ENCODE measurements around the gene GIMAP4.

Gene GIMAP4

GRCh38 chr7:150567871-150568301 lies 696 bp downstream of the GIMAP4 start:
- Histone ChIP-seq H3K14ac (ENCODE audit: low read length) (no peak overlapping the region), H4K8ac (ENCODE audit: low read depth, low read length) (no peak overlapping the region), H4K91ac (ENCODE audit: low read depth, low read length, poor library complexity) (no peak overlapping the region), H2BK5ac (ENCODE audit: low read length) (no peak overlapping the region), H3K4ac (ENCODE audit: low read length) (no peak overlapping the region), H3K18ac (ENCODE audit: low read length) (no peak overlapping the region), H3K27me3 (ENCODE audit: control insufficient read depth in 3 of 3, insufficient read depth in 3 of 3, low read depth in 1 of 3, low read length in 3 of 3) (peaks cover 0 to 3% (median 0%) of the 10 kb centered on the region in 3 experiments), H2BK15ac (ENCODE audit: low read length) (no peak overlapping the region), H3K36me3 (replicated peaks in 1 of 2; ENCODE audit: control insufficient read depth in 2 of 2, insufficient read depth in 2 of 2, low read length in 2 of 2) (no peaks in the 10 kb centered on the region), H3K4me3 (ENCODE audit: low read length in 2 of 2) (no peak overlapping the region), H3K9me3 (replicated peaks in 1 of 2; ENCODE audit: control insufficient read depth in 2 of 2, insufficient read depth in 1 of 2, low read depth in 1 of 2, low read length in 2 of 2) (no peaks in the 10 kb centered on the region), H2AFZ (ENCODE audit: low read length) (no peak overlapping the region), H3K4me2 (ENCODE audit: insufficient read depth, low read length, poor library complexity, severe bottlenecking) (no peak overlapping the region), H3K9ac (ENCODE audit: low read depth, low read length, poor library complexity) (no peak overlapping the region), H3K23ac (ENCODE audit: low read depth, low read length, poor library complexity) (no peak overlapping the region), H2BK120ac (ENCODE audit: low read depth, low read length) (no peak overlapping the region), H3K27ac (replicated peaks; ENCODE audit: low read length) (no peak overlapping the region), H3K79me1 (ENCODE audit: low read depth, low read length) (no peaks in the 10 kb centered on the region), H2BK12ac (ENCODE audit: low read length) (no peak overlapping the region), H2AK5ac (ENCODE audit: low read depth, low read length) (no peak overlapping the region), H3K4me1 (ENCODE audit: control insufficient read depth in 2 of 2, insufficient read depth in 1 of 2, low read depth in 1 of 2, low read length in 2 of 2) (no peaks in the 10 kb centered on the region)
- WGBS, 2 donors (ENCODE audit: extremely low coverage in 2 of 2, insufficient read length in 2 of 2, insufficient replicate concordance in 1 of 2): no CpG with 5 or more reads among the region's 3 CpGs
- DNase-seq (ENCODE audit: low spot score): no peak

- H2AFZ ChIP-seq (ENCODE audit: low read length): no peak overlapping the region
- H2AK5ac ChIP-seq (ENCODE audit: low read depth, low read length): no peak overlapping the region
- H3K27ac ChIP-seq (replicated peaks; ENCODE audit: low read length): no peak overlapping the region
- no peak overlapping the region for H4K8ac ChIP-seq (ENCODE audit: low read depth, low read length)
- H3K14ac ChIP-seq (ENCODE audit: low read length): no peak overlapping the region
- H3K4me2 ChIP-seq (ENCODE audit: insufficient read depth, low read length, poor library complexity, severe bottlenecking): no peak overlapping the region
- peaks cover 0 to 2% (median 0%) of the 10 kb centered on the region in 3 experiments for H3K27me3 ChIP-seq (ENCODE audit: control insufficient read depth in 3 of 3, insufficient read depth in 3 of 3, low read depth in 1 of 3, low read length in 3 of 3)
- H3K79me1 ChIP-seq (ENCODE audit: low read depth, low read length): no peaks in the 10 kb centered on the region
- H2BK12ac ChIP-seq (ENCODE audit: low read length): no peak overlapping the region
- no peak for DNase-seq (ENCODE audit: low spot score)
- no peak overlapping the region for H2BK15ac ChIP-seq (ENCODE audit: low read length)
- no peaks in the 10 kb centered on the region for H3K4me1 ChIP-seq (ENCODE audit: control insufficient read depth in 2 of 2, insufficient read depth in 1 of 2, low read depth in 1 of 2, low read length in 2 of 2)
- H3K23ac ChIP-seq (ENCODE audit: low read depth, low read length, poor library complexity): no peak overlapping the region
- H4K91ac ChIP-seq (ENCODE audit: low read depth, low read length, poor library complexity): no peak overlapping the region
- no CpG with 5 or more reads among the region's 2 CpGs for WGBS, 2 donors (ENCODE audit: extremely low coverage in 2 of 2, insufficient read length in 2 of 2, insufficient replicate concordance in 1 of 2)
- H3K18ac ChIP-seq (ENCODE audit: low read length): no peak overlapping the region
- no peak overlapping the region for H3K4ac ChIP-seq (ENCODE audit: low read length)
- H3K4me3 ChIP-seq (ENCODE audit: low read length in 2 of 2): no peak overlapping the region
- H2BK120ac ChIP-seq (ENCODE audit: low read depth, low read length): no peak overlapping the region
- H2BK5ac ChIP-seq (ENCODE audit: low read length): no peak overlapping the region
- no peak overlapping the region for H3K9ac ChIP-seq (ENCODE audit: low read depth, low read length, poor library complexity)
- H3K9me3 ChIP-seq (replicated peaks in 1 of 2; ENCODE audit: control insufficient read depth in 2 of 2, insufficient read depth in 1 of 2, low read depth in 1 of 2, low read length in 2 of 2): no peaks in the 10 kb centered on the region
- H3K36me3 ChIP-seq (replicated peaks in 1 of 2; ENCODE audit: control insufficient read depth in 2 of 2, insufficient read depth in 2 of 2, low read length in 2 of 2): no peaks in the 10 kb centered on the region
Observed at GRCh38 chr7:150568714-150569113, 1.5 kb downstream of the GIMAP4 start.

GRCh38 chr7:150569245-150569955 lies 2.2 kb downstream of the GIMAP4 start:
- H3K4me2 ChIP-seq (ENCODE audit: insufficient read depth, low read length, poor library complexity, severe bottlenecking): no peak overlapping the region
- H3K18ac ChIP-seq (ENCODE audit: low read length): no peak overlapping the region
- no peak overlapping the region for H2BK5ac ChIP-seq (ENCODE audit: low read length)
- H4K8ac ChIP-seq (ENCODE audit: low read depth, low read length): no peak overlapping the region
- H2AFZ ChIP-seq (ENCODE audit: low read length): no peak overlapping the region
- H3K27ac ChIP-seq (replicated peaks; ENCODE audit: low read length): no peak overlapping the region
- 100% methylated on average over 1 of the region's 7 CpGs; no CpG with 5 or more reads in 1 of the 2 donors for WGBS, 2 donors (ENCODE audit: extremely low coverage in 2 of 2, insufficient read length in 2 of 2, insufficient replicate concordance in 1 of 2)
- H2BK120ac ChIP-seq (ENCODE audit: low read depth, low read length): no peak overlapping the region
- no peak overlapping the region for H2AK5ac ChIP-seq (ENCODE audit: low read depth, low read length)
- H3K23ac ChIP-seq (ENCODE audit: low read depth, low read length, poor library complexity): no peak overlapping the region
- no peak overlapping the region for H3K4me3 ChIP-seq (ENCODE audit: low read length in 2 of 2)
- no peak overlapping the region for H3K4ac ChIP-seq (ENCODE audit: low read length)
- H3K9ac ChIP-seq (ENCODE audit: low read depth, low read length, poor library complexity): no peak overlapping the region
- no peak overlapping the region for H2BK12ac ChIP-seq (ENCODE audit: low read length)
- peaks cover 0 to 2% (median 0%) of the 10 kb centered on the region in 3 experiments for H3K27me3 ChIP-seq (ENCODE audit: control insufficient read depth in 3 of 3, insufficient read depth in 3 of 3, low read depth in 1 of 3, low read length in 3 of 3)
- no peak overlapping the region for H2BK15ac ChIP-seq (ENCODE audit: low read length)
- no peaks in the 10 kb centered on the region for H3K4me1 ChIP-seq (ENCODE audit: control insufficient read depth in 2 of 2, insufficient read depth in 1 of 2, low read depth in 1 of 2, low read length in 2 of 2)
- no peaks in the 10 kb centered on the region for H3K79me1 ChIP-seq (ENCODE audit: low read depth, low read length)
- no peak overlapping the region for H3K14ac ChIP-seq (ENCODE audit: low read length)
- DNase-seq (ENCODE audit: low spot score): no peak
- no peaks in the 10 kb centered on the region for H3K9me3 ChIP-seq (replicated peaks in 1 of 2; ENCODE audit: control insufficient read depth in 2 of 2, insufficient read depth in 1 of 2, low read depth in 1 of 2, low read length in 2 of 2)
- H4K91ac ChIP-seq (ENCODE audit: low read depth, low read length, poor library complexity): no peak overlapping the region
- no peaks in the 10 kb centered on the region for H3K36me3 ChIP-seq (replicated peaks in 1 of 2; ENCODE audit: control insufficient read depth in 2 of 2, insufficient read depth in 2 of 2, low read length in 2 of 2)

DNA sequence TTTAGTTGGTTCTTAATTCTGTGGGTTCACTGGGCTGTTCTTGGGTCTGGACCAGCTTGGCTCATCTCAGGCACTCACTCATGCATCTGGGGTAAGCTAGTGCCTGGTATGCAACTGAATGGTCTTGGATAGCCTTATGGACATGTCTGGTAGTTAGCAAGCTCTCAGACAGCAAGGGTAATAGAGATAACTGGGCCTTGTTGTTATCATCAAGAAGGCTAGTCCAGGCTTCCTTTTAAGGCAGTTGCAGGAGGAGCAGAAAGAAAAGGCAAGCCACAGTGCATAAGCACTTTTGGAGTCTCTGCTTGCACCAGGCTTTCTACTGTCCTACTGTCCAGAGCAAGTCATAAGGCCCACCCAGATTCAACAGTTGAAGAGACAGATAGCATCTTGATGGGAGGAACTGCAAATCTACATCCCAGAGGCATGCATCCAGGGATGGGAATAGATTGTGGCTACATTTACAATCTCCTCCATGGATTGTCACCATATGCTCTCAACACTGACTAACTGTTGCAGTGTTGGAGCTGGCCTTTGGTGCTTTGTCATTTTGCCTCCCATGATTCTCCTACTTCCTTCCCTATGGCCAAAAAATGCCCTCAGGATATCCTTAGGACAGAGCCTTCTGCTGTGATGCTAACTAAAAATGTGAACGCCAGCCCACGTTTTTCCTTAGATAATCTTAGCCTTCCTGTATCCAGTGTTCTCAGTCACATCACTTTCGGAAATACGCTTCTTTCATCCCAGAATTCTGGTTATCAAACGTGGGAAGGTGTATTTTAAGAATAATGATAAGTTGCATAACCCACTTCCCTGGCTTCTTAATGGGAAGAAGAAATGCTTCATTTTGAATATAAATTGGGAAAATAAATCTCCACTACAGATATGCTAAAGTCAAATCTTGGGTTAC lies 3.6 kb downstream of the GIMAP4 start:
- no peak overlapping the region for H2BK15ac ChIP-seq (ENCODE audit: low read length)
- no peak for DNase-seq (ENCODE audit: low spot score)
- no peak overlapping the region for H3K18ac ChIP-seq (ENCODE audit: low read length)
- no CpG with 5 or more reads among the region's 5 CpGs for WGBS, 2 donors (ENCODE audit: extremely low coverage in 2 of 2, insufficient read length in 2 of 2, insufficient replicate concordance in 1 of 2)
- no peak overlapping the region for H3K27ac ChIP-seq (replicated peaks; ENCODE audit: low read length)
- H2AK5ac ChIP-seq (ENCODE audit: low read depth, low read length): no peak overlapping the region
- H3K23ac ChIP-seq (ENCODE audit: low read depth, low read length, poor library complexity): no peak overlapping the region
- H3K4me3 ChIP-seq (ENCODE audit: low read length in 2 of 2): peak overlapping the region in 1 of 2 donors; percentile 56
- H3K4me1 ChIP-seq (ENCODE audit: control insufficient read depth in 2 of 2, insufficient read depth in 1 of 2, low read depth in 1 of 2, low read length in 2 of 2): no peaks in the 10 kb centered on the region
- H3K4me2 ChIP-seq (ENCODE audit: insufficient read depth, low read length, poor library complexity, severe bottlenecking): no peak overlapping the region
- H3K4ac ChIP-seq (ENCODE audit: low read length): no peak overlapping the region
- H2BK120ac ChIP-seq (ENCODE audit: low read depth, low read length): no peak overlapping the region
- H3K9ac ChIP-seq (ENCODE audit: low read depth, low read length, poor library complexity): no peak overlapping the region
- H2BK5ac ChIP-seq (ENCODE audit: low read length): no peak overlapping the region
- no peak overlapping the region for H3K14ac ChIP-seq (ENCODE audit: low read length)
- H2AFZ ChIP-seq (ENCODE audit: low read length): no peak overlapping the region
- H3K9me3 ChIP-seq (replicated peaks in 1 of 2; ENCODE audit: control insufficient read depth in 2 of 2, insufficient read depth in 1 of 2, low read depth in 1 of 2, low read length in 2 of 2): no peaks in the 10 kb centered on the region
- no peak overlapping the region for H4K8ac ChIP-seq (ENCODE audit: low read depth, low read length)
- no peak overlapping the region for H2BK12ac ChIP-seq (ENCODE audit: low read length)
- no peaks in the 10 kb centered on the region for H3K36me3 ChIP-seq (replicated peaks in 1 of 2; ENCODE audit: control insufficient read depth in 2 of 2, insufficient read depth in 2 of 2, low read length in 2 of 2)
- no peak overlapping the region for H4K91ac ChIP-seq (ENCODE audit: low read depth, low read length, poor library complexity)
- H3K27me3 ChIP-seq (ENCODE audit: control insufficient read depth in 3 of 3, insufficient read depth in 3 of 3, low read depth in 1 of 3, low read length in 3 of 3): peaks cover 0 to 2% (median 0%) of the 10 kb centered on the region in 3 experiments
- no peaks in the 10 kb centered on the region for H3K79me1 ChIP-seq (ENCODE audit: low read depth, low read length)

Data from neuronal stem cell (in vitro differentiated cells).